Measurements from ENCODE around the gene HAUS7.

DNA sequence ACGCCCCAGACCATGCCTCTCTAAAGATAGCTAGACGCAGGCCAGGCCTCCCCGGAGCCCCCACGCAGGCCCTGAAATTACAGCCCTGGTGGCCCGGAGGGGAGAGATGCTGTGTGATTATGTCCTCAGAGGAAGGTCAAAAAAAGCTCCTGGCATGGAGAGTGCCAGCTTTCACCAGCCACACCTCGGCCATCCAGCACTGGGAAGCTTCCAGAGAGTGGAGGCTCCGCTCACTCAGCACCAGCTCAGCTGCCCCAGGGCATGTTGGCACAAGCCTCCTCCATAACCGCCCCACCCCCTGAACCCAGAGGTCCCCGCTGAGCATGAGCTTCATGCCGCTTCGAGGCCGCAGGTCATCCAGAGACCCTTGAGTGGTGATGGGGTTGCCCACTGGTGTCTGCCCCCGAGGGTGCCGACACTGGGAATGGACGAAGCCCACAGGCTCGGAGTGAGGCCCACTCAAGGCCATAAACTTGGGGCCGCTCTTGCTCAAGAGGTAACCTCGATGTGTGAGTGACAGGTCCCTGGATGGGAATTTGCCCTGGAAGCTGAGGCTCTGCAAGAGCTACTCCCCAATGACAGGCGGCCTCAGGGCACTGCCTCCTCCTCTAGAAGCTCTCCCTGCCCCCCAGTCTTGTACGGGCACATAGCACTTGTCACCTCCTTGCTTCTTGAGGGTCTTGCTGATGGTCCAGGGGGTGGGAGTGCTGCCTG is 20.0 kb upstream of the HAUS7 start:
- TF ChIP-seq, protein P1, sequence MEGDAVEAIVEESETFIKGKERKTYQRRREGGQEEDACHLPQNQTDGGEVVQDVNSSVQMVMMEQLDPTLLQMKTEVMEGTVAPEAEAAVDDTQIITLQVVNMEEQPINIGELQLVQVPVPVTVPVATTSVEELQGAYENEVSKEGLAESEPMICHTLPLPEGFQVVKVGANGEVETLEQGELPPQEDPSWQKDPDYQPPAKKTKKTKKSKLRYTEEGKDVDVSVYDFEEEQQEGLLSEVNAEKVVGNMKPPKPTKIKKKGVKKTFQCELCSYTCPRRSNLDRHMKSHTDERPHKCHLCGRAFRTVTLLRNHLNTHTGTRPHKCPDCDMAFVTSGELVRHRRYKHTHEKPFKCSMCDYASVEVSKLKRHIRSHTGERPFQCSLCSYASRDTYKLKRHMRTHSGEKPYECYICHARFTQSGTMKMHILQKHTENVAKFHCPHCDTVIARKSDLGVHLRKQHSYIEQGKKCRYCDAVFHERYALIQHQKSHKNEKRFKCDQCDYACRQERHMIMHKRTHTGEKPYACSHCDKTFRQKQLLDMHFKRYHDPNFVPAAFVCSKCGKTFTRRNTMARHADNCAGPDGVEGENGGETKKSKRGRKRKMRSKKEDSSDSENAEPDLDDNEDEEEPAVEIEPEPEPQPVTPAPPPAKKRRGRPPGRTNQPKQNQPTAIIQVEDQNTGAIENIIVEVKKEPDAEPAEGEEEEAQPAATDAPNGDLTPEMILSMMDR (IDR thresholded peaks at IDR 0.05): no peak
- no peak for TF ChIP-seq POLR2A (IDR thresholded peaks at IDR 0.05)
- TF ChIP-seq POLR2AphosphoS5 (IDR thresholded peaks at IDR 0.05): no peak
- TF ChIP-seq EP300 (IDR thresholded peaks at IDR 0.05): no peak

Measured in stomach (tissue), 4 donors.